Upper lobe of right lung (tissue), 1 donor: ENCODE data around the gene PITRM1. TPM values are rescaled to one million over a fixed set of nuclear protein-coding genes. Genes with fewer than 3 reads are reported as not detected.
A peak's percentile ranks its signal among the peaks of the same experiment; 100 is the strongest.

Experiments
- ATAC-seq: fragments of 200-7000 bp; cut with Tn5 transposase; one replicate; pipeline ENCODE4 v1.9.1; 2020; ENCODE audit warnings: mild to moderate bottlenecking, moderate library complexity
- DNase-seq: peaks from one replicate; pipeline ENCODE4 v3.0.0-alpha.2; 2020
- H3K27ac ChIP-seq: fragments of 200-600 bp; one replicate; pipeline ENCODE4 v1.8.0; 2022
- H3K27me3 ChIP-seq: fragments of 200-600 bp; one replicate; pipeline ENCODE4 v1.8.0; 2022; ENCODE audit warnings: mild to moderate bottlenecking
- H3K36me3 ChIP-seq: fragments of 200-600 bp; one replicate; pipeline ENCODE4 v1.8.0; 2022
- H3K4me1 ChIP-seq: fragments of 200-600 bp; one replicate; pipeline ENCODE4 v1.8.0; 2022
- H3K4me3 ChIP-seq: fragments of 200-600 bp; one replicate; pipeline ENCODE4 v1.8.0; 2022; ENCODE audit warnings: mild to moderate bottlenecking
- H3K9me3 ChIP-seq: fragments of 200-600 bp; one replicate; pipeline ENCODE4 v1.8.0; 2022
- intact Hi-C: fragments of 100-400 bp; cut with DNase I; formaldehyde crosslinking; loops from one replicate; pipeline ENCODE4 v1.11.0; 2022
- total RNA-seq: library from RNA; stranded (reverse); fragmentation: NEBNext Ultra II Directional; extraction: Animal tissue kit (Norgen Biotek cat#: 25700); gene quantifications from one replicate; pipeline ENCODE4 v1.2.1, GENCODE V29; 2021
- TF ChIP-seq, protein P1 (sequence below): fragments of 200-600 bp; IDR thresholded peaks from one replicate; pipeline ENCODE4 v1.8.0; 2022; ENCODE audit warnings: antibody characterized with exemption
- donor health status: DM: no; HTN: yes; CAD: no; lungs with severe emphysema.

The PITRM1 gene
- total RNA-seq, 1 donor from 2014 or later: 65.0 TPM

DNA sequence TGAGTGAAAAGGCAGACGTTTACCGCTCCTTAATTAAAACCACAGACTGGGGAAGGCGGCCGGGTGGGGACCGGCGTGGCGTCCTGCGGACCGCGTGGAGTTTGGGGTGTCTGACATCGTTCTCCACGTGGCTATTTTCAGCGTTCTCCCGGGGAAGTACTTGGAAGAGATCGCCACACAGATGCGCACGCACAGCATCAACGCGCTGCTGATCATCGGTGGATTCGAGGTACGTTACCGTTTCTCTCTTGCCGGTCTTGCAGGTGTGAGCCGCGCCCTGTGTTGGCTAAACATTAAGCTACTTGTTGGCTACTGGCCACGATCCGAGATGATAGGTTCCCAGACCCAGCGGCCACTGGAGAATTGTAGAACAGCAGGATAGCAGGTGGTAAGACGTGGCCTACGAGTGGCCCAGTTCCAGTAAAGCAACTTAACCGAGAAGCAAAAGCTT, 53.9 kb downstream of the PITRM1 start:
- no peak overlapping the region for H3K4me3 ChIP-seq
- no peak overlapping the region for H3K27ac ChIP-seq
- intact Hi-C loops: no loop called here
- no peaks in the 10 kb centered on the region for H3K27me3 ChIP-seq
- DNase-seq (no peak), ATAC-seq (no peak)
- peaks cover 11% of the 10 kb centered on the region for H3K36me3 ChIP-seq
- H3K9me3 ChIP-seq: no peaks in the 10 kb centered on the region
- TF ChIP-seq, protein P1, sequence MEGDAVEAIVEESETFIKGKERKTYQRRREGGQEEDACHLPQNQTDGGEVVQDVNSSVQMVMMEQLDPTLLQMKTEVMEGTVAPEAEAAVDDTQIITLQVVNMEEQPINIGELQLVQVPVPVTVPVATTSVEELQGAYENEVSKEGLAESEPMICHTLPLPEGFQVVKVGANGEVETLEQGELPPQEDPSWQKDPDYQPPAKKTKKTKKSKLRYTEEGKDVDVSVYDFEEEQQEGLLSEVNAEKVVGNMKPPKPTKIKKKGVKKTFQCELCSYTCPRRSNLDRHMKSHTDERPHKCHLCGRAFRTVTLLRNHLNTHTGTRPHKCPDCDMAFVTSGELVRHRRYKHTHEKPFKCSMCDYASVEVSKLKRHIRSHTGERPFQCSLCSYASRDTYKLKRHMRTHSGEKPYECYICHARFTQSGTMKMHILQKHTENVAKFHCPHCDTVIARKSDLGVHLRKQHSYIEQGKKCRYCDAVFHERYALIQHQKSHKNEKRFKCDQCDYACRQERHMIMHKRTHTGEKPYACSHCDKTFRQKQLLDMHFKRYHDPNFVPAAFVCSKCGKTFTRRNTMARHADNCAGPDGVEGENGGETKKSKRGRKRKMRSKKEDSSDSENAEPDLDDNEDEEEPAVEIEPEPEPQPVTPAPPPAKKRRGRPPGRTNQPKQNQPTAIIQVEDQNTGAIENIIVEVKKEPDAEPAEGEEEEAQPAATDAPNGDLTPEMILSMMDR: no peak
- H3K4me1 ChIP-seq: no peaks in the 10 kb centered on the region

DNA sequence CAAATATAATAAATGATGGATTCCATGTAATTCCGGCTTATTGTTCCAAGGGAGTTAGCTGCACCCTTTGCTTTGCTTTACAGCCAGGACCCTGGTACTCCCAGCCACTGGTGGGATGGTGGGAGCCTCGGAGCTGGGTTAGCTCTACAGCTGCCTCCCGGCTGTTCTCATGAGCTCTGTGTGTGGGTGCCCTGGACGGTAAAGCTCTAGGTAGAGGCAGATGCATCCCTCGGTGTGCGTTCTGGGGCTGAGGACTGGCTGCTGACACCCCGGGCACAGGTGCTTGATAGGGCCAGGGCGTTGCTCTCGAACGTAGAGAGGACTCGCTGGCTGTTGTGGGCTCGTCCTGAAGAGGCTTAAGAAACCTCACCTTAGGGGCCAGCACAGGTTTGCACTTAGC, 55.1 kb downstream of the PITRM1 start:
- no peak for ATAC-seq

DNA sequence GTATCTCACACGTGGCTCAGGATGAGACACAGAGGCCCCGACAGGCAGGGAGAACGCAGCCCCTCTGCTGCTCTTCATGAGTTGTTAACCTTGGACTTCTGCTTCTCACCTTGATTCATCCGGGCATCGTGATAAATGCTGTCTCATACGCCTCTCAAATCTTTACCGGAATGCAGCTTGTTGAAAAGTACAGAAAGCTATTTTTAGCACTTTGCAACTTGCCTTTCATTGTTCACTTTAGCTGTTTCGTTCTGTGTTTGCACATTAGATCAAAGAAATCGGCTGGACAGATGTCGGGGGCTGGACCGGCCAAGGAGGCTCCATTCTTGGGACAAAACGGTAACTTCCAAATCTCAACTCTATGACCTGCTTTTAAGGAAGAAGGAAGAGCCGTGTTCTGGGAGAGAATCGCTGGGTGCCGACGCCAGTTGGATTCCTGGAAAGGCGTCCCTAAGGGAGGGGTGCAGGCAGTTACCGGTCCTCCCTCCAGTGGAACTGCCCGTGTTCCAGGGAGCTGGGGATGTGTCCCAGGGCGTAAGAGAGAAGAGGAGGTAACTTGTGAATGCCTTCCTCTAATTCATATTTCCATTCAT, 56.0 kb downstream of the PITRM1 start:
- H3K36me3 ChIP-seq: peaks cover 22% of the 10 kb centered on the region
- no peaks in the 10 kb centered on the region for H3K4me1 ChIP-seq
- DNase-seq (no peak), ATAC-seq (peak; percentile 46)
- H3K9me3 ChIP-seq: no peaks in the 10 kb centered on the region
- H3K27me3 ChIP-seq: no peaks in the 10 kb centered on the region
- H3K4me3 ChIP-seq: no peak overlapping the region
- H3K27ac ChIP-seq: no peak overlapping the region
- TF ChIP-seq, protein P1: no peak
- intact Hi-C loops: no loop called here

More for the DNA sequence above, 55.1 kb downstream of the PITRM1 start:
- no peaks in the 10 kb centered on the region for H3K4me1 ChIP-seq
- no peak overlapping the region for H3K27ac ChIP-seq
- no peak for DNase-seq
- intact Hi-C loops: no loop called here
- TF ChIP-seq, protein P1: no peak
- peaks cover 17% of the 10 kb centered on the region for H3K36me3 ChIP-seq
- no peaks in the 10 kb centered on the region for H3K27me3 ChIP-seq
- H3K9me3 ChIP-seq: no peaks in the 10 kb centered on the region
- no peak overlapping the region for H3K4me3 ChIP-seq

DNA sequence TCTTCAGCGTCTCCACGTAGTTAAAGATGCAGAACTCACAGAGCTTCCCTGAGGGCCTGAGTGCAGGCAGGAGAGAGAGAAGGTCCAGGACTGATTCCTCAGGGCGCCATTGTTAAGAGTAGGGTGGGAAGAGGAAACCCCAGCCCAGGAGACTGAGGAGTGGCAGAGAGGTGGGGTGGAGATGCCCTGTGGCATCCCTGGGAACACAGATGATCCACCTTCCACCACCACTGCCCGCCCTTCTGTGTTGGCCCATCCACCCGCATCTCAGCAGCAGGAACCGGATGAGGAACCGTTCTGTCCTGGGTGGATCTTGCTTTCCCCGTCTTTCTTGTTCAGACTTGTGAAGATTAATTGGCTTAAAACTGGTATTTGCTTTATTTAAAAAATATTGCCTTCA, 56.9 kb downstream of the PITRM1 start:
- intact Hi-C loops: no loop called here
- no peak overlapping the region for H3K27ac ChIP-seq
- no peaks in the 10 kb centered on the region for H3K4me1 ChIP-seq
- TF ChIP-seq, protein P1: no peak
- ATAC-seq (no peak), DNase-seq (no peak)
- no peaks in the 10 kb centered on the region for H3K9me3 ChIP-seq
- no peak overlapping the region for H3K4me3 ChIP-seq
- peaks cover 22% of the 10 kb centered on the region for H3K36me3 ChIP-seq
- H3K27me3 ChIP-seq: no peaks in the 10 kb centered on the region

DNA sequence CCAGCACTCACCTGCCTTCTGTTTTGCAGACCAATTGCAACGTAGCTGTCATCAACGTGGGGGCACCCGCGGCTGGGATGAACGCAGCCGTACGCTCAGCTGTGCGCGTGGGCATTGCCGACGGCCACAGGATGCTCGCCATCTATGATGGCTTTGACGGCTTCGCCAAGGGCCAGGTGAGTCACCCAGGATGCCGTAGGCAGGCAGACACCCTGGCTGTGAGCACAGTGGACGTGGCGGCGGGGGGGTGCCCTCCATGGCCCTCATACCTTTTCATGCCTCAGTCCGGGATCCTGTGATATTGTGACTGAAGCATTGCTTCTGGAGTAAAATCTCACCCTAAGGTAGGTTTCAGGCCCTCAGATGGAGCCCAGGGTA, 59.2 kb downstream of the PITRM1 start:
- ATAC-seq (no peak), DNase-seq (no peak)
- peaks cover 27% of the 10 kb centered on the region for H3K36me3 ChIP-seq
- H3K4me3 ChIP-seq: no peak overlapping the region
- no peaks in the 10 kb centered on the region for H3K4me1 ChIP-seq
- H3K27me3 ChIP-seq: no peaks in the 10 kb centered on the region
- intact Hi-C loops: no loop called here
- no peaks in the 10 kb centered on the region for H3K9me3 ChIP-seq
- no peak overlapping the region for H3K27ac ChIP-seq
- TF ChIP-seq, protein P1: no peak
